Endothelial cell of umbilical vein (primary cell): ENCODE measurements around the gene SLC35A4. TPM values are rescaled to one million over a fixed set of nuclear protein-coding genes. Genes with fewer than 3 reads are reported as not detected.
A peak's percentile ranks its signal among the peaks of the same experiment; 100 is the strongest.

Source experiments
- BruUV-seq: library from RNA; stranded (reverse); fragments of 400-500 nt; replicated peaks from 2 replicates; lab custom pipeline; 2021; lab: Mats Ljungman, UMichigan
- CTCF ChIA-PET: fragments of 300-600, 350-600 bp; sonication (Branson Sonifier 250); formaldehyde crosslinking; loops from one replicate; lab custom pipeline; 2021; ENCODE audit warnings: antibody characterized with exemption, inconsistent platforms; lab: Charles Lee
- POLR2A ChIA-PET: fragments of 300-600, 350-600 bp; sonication (Branson Sonifier 250); formaldehyde crosslinking; loops from one replicate; lab custom pipeline; 2021; ENCODE audit warnings: antibody characterized with exemption, inconsistent platforms; lab: Charles Lee
- DNase-seq: peaks from one replicate; pipeline ENCODE4 v3.0.0-alpha.2; 2011; ENCODE audit warnings: low read depth, low spot score
- FAIRE-seq: peaks from 2 replicates; lab custom pipeline; 2011; peaks lifted over from hg19 to GRCh38; lab: Jason Lieb, UNC
- H2AFZ ChIP-seq: 2 replicates; pipeline ENCODE4 v1.6.0; 2012; ENCODE audit warnings: low read depth, low read length, control low read depth, inconsistent platforms
- H3K27ac ChIP-seq: 2 replicates; pipeline ENCODE4 v1.5.1; 2011; ENCODE audit warnings: low read depth, mild to moderate bottlenecking, control low read depth, low read length, moderate library complexity; ENCODE audit not compliant: insufficient read depth
- H3K27me3 ChIP-seq, 2 experiments: 2 replicates each; pipeline versions ENCODE4 v1.6.0 to v1.6.1; 2011; ENCODE audit warnings: low read length in 2 of 2, mixed read lengths in 1 of 2; ENCODE audit not compliant: control insufficient read depth in 2 of 2, insufficient read depth in 2 of 2
- H3K36me3 ChIP-seq, 2 experiments: 2 replicates in 1 of 2; 3 replicates in 1 of 2; pipeline ENCODE4 v1.5.1; 2011; ENCODE audit warnings: low read length in 2 of 2, mild to moderate bottlenecking in 1 of 2, moderate library complexity in 1 of 2; ENCODE audit not compliant: control insufficient read depth in 2 of 2, insufficient read depth in 2 of 2; ENCODE audit errors: extremely low read depth in 1 of 2
- H3K4me1 ChIP-seq: 3 replicates; pipeline ENCODE4 v1.5.1; 2011; ENCODE audit warnings: mild to moderate bottlenecking, low read length; ENCODE audit not compliant: control insufficient read depth, insufficient read depth; ENCODE audit errors: extremely low read depth
- H3K4me2 ChIP-seq: 2 replicates; pipeline ENCODE4 v1.6.1; 2011; ENCODE audit warnings: low read length, control low read depth, mixed read lengths; ENCODE audit not compliant: insufficient read depth
- H3K4me3 ChIP-seq, 3 experiments: fragments of 200-600 bp in 1 of 3; sonication (generic), shearing (Covaris generic) in 1 of 3; replicated peaks in 1 of 3; 2 replicates each; pipeline ENCODE4 v1.5.1; 2011 to 2016; ENCODE audit warnings: control low read depth in 3 of 3, low read length in 3 of 3, mild to moderate bottlenecking in 2 of 3, inconsistent platforms in 1 of 3, low read depth in 1 of 3, moderate library complexity in 1 of 3; ENCODE audit not compliant: insufficient read depth in 1 of 3
- H3K79me2 ChIP-seq: 2 replicates; pipeline ENCODE4 v1.6.0; 2012; ENCODE audit warnings: low read length, inconsistent platforms; ENCODE audit not compliant: control insufficient read depth, insufficient read depth
- H3K9ac ChIP-seq: replicated peaks from 2 replicates; pipeline ENCODE3; 2011; ENCODE audit warnings: low read length, control low read depth; ENCODE audit not compliant: insufficient read depth; ENCODE audit errors: extremely low read depth
- H3K9me1 ChIP-seq: replicated peaks from 3 replicates; pipeline ENCODE4 v1.6.0; 2011; ENCODE audit warnings: mild to moderate bottlenecking, low read length; ENCODE audit not compliant: control insufficient read depth, insufficient read depth; ENCODE audit errors: extremely low read depth
- H3K9me3 ChIP-seq: replicated peaks from 2 replicates; pipeline ENCODE4 v1.5.1; 2012; ENCODE audit warnings: low read length, inconsistent platforms; ENCODE audit not compliant: control insufficient read depth, insufficient read depth
- H4K20me1 ChIP-seq: replicated peaks from 2 replicates; pipeline ENCODE3; 2011; ENCODE audit warnings: mild to moderate bottlenecking, low read length; ENCODE audit not compliant: control insufficient read depth, insufficient read depth; ENCODE audit errors: extremely low read depth
- CTCF ChIP-seq, 2 donors: IDR thresholded peaks; 1 replicate in 1 of 2; 2 replicates in 1 of 2; pipeline ENCODE4 v1.5.1; 2011; ENCODE audit warnings: low read length in 2 of 2, mild to moderate bottlenecking in 2 of 2, moderate library complexity in 2 of 2, control low read depth in 1 of 2, inconsistent platforms in 1 of 2, low read depth in 1 of 2; ENCODE audit not compliant: insufficient read depth in 1 of 2; ENCODE audit errors: extremely low read depth in 1 of 2
- EZH2 ChIP-seq: IDR thresholded peaks from 2 replicates; pipeline ENCODE4 v1.6.1; 2012; ENCODE audit warnings: borderline replicate concordance, low read depth, mild to moderate bottlenecking, moderate library complexity, low read length, inconsistent platforms; ENCODE audit not compliant: severe bottlenecking
- FOS ChIP-seq: IDR thresholded peaks from 2 replicates; pipeline ENCODE4 v1.6.1; 2011; ENCODE audit warnings: mild to moderate bottlenecking, low read length, moderate library complexity, borderline replicate concordance; ENCODE audit not compliant: insufficient read depth
- GATA2 ChIP-seq: IDR thresholded peaks from 2 replicates; pipeline ENCODE4 v1.7.0; 2011; ENCODE audit warnings: low read depth, mild to moderate bottlenecking, moderate library complexity, mixed read lengths, low read length; ENCODE audit not compliant: insufficient read length, insufficient read depth
- MAX ChIP-seq: IDR thresholded peaks from 2 replicates; pipeline ENCODE4 v1.6.1; 2011; ENCODE audit not compliant: insufficient read depth, insufficient read length
- MYC ChIP-seq: IDR thresholded peaks from one replicate; pipeline ENCODE4 v1.6.1; 2011; ENCODE audit warnings: mild to moderate bottlenecking, low read depth, low read length
- POLR2A ChIP-seq: IDR thresholded peaks from 2 replicates; pipeline ENCODE4 v1.6.1; 2012; ENCODE audit warnings: low read depth, mild to moderate bottlenecking, control low read depth, low read length
- POLR2AphosphoS5 ChIP-seq: IDR thresholded peaks from 2 replicates; pipeline ENCODE4 v1.6.1; 2012; ENCODE audit warnings: low read depth, mild to moderate bottlenecking, control low read depth, low read length, moderate library complexity; ENCODE audit not compliant: insufficient read depth
- dilution Hi-C: fragments of 300-500 bp; cut with MboI; formaldehyde crosslinking; loops from one replicate; pipeline ENCODE4 v1.15.0; 2019; ENCODE audit warnings: low sequenced_read_pairs; ENCODE audit not compliant: extremely low pct_ligation_motif_present
- intact Hi-C: fragments of 100-400 bp; cut with micrococcal nuclease; formaldehyde crosslinking; loops from one replicate; pipeline ENCODE4 v1.10.0; 2022
- polyA plus RNA-seq, 4 experiments: library from polyadenylated mRNA; depleted of rRNA in 3 of 4; stranded (reverse) in 3 of 4; unstranded in 1 of 4; fragments of >200 nt; gene quantifications; 2 replicates each; pipeline versions ENCODE4 v1.2.1 to v1.2.3, GENCODE V29; 2011 to 2012; ENCODE audit warnings: missing spikeins in 1 of 4
- total RNA-seq: library from RNA; stranded (reverse); gene quantifications from 2 replicates; pipeline ENCODE4 v1.2.3, GENCODE V29; 2021

SLC35A4 gene
- total and polyA plus RNA-seq, 2 donors (not counting 3 experiments of a cell fraction or from before 2014, with no cell fraction given): 65.6 to 118 TPM

GRCh38 chr5:140575309-140575708 is 10.7 kb downstream of the SLC35A4 start:
- BruUV-seq: no TSS peak
- peaks cover 0 to 2% of the 10 kb centered on the region in 2 experiments for H3K27me3 ChIP-seq
- H3K27ac ChIP-seq: no peak overlapping the region
- H3K9ac ChIP-seq: no peak overlapping the region
- TF ChIP-seq POLR2A (no peak), GATA2 (no peak), MYC (no peak), CTCF (IDR thresholded peaks at IDR 0.05; ENCODE audit: extremely low read depth in 1 of 2, insufficient read depth in 1 of 2, low read depth in 1 of 2, low read length in 2 of 2) (peak; percentile 56 to 57)
- H3K79me2 ChIP-seq: no peaks in the 10 kb centered on the region
- dilution Hi-C loops (no loop called here), intact Hi-C loops (loop anchor here (1.0 kb wide), 2 partner anchors 60 to 145 kb away; no protein-coding TSS in a partner anchor)
- peaks cover 7% of the 10 kb centered on the region for H3K4me1 ChIP-seq
- ChIA-PET CTCF (interaction anchor here (1.7 to 8.1 kb wide), 2 partner anchors 59 to 64 kb away, joined by 6 to 108 read pairs; partner anchors contain the start of genes CD14 and TMCO6), POLR2A (no interaction called here)
- no peak overlapping the region for H3K4me3 ChIP-seq
- FAIRE-seq (peak; percentile 64), DNase-seq (peak; percentile 41)
- H3K9me3 ChIP-seq: no peaks in the 10 kb centered on the region
- H3K36me3 ChIP-seq: no peaks in the 10 kb centered on the region
- H3K4me2 ChIP-seq: no peak overlapping the region
- no peaks in the 10 kb centered on the region for H4K20me1 ChIP-seq
- no peak overlapping the region for H2AFZ ChIP-seq
- H3K9me1 ChIP-seq: no peaks in the 10 kb centered on the region

GRCh38 chr5:140576776-140577201 is 12.2 kb downstream of the SLC35A4 start:
- Histone ChIP-seq H3K9ac (peak overlapping the region; percentile 3), H3K4me3 (no peak overlapping the region), H3K9me3 (no peaks in the 10 kb centered on the region), H3K9me1 (no peaks in the 10 kb centered on the region), H3K79me2 (no peaks in the 10 kb centered on the region), H3K27me3 (peaks cover 0 to 2% of the 10 kb centered on the region in 2 experiments), H3K4me1 (peaks cover 7% of the 10 kb centered on the region), H2AFZ (peak overlapping the region; percentile 55), H3K4me2 (no peak overlapping the region), H3K36me3 (no peaks in the 10 kb centered on the region), H3K27ac (no peak overlapping the region), H4K20me1 (no peaks in the 10 kb centered on the region)
- no TSS peak for BruUV-seq
- DNase-seq (peak; percentile 24), FAIRE-seq (peak; percentile 81)
- TF ChIP-seq POLR2AphosphoS5 (no peak), MYC (no peak), EZH2 (no peak), MAX (no peak), POLR2A (no peak), FOS (no peak), CTCF (IDR thresholded peaks at IDR 0.05; ENCODE audit: extremely low read depth in 1 of 2, insufficient read depth in 1 of 2, low read depth in 1 of 2, low read length in 2 of 2) (no peak), GATA2 (no peak)
- ChIA-PET POLR2A (no interaction called here), CTCF (interaction anchor here (1.4 to 8.1 kb wide), 7 partner anchors 12 to 204 kb away, joined by 5 to 108 read pairs (median 6); partner anchors contain the start of genes CD14, EIF4EBP3, IK and NDUFA2)
- intact Hi-C loops: no loop called here
- dilution Hi-C loops: no loop called here
